Mesenteric fat pad (tissue), 1 donor: ENCODE measurements around the gene GRPEL1. TPM values are rescaled to one million over a fixed set of nuclear protein-coding genes. Genes with fewer than 3 reads are reported as not detected.

Source experiments
- DNase-seq: peaks from one replicate; pipeline ENCODE4 v3.0.0-alpha.2; 2020; ENCODE audit warnings: low spot score
- total RNA-seq: library from RNA; stranded (reverse); fragmentation: NEBNext Ultra II Directional; extraction: Animal tissue kit (Norgen Biotek cat#: 25700); gene quantifications from one replicate; pipeline ENCODE4 v1.2.1, GENCODE V29; 2021
- donor health status: DM: yes; HTN: yes; CAD: no.

Gene GRPEL1
- total RNA-seq, 1 donor from 2014 or later, result 42.8 TPM

DNA sequence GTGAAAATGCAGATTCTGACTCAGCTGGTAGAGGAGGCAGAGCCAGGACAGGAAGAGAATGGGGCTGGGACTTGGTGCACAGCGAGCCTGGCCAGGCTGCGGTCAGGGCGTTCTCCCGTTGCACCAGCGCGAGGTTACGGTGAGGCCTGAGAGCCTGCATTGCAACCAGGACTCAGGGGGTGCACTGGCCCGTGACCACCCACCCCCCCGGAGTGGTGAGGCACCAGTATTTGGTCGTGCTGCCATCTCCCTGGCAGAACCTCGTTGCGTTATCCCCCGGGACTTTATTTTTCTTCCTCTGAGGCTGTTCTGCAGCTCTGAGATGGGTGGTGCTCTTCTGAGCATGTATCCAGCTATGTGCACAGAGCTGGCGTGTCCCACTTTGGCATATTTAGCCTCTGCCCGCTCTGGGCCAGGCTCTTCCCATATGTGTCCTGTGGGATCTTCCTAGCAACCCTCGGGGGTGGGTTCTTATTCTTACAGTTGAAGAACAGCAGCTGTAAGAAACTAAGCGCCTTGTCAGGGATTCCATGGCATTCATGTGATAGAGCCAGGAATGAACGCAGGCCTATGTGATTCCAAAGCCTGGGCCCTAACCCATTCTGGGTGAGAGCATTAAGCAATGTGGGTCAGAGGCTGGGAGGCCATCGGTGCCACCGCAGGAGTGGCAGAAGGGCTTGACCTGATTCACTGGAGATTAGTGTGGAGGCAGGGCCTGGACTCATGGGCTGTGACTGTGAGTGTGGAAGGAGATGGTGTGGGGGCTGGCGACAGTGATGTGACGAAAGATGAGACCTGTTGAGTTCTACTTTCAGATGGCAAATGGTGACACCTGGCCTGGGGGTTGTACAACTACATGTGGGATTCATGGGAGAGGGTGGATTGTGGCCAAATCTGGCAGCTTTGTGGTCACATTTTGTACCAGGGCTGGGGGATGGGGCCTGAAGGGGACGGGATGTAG lies 21.6 kb downstream of the GRPEL1 start:
- no peak for DNase-seq

- DNase-seq, result no peak
Observed at GRCh38 chr4:7045553-7045952, 22.3 kb downstream of the GRPEL1 start.

DNA sequence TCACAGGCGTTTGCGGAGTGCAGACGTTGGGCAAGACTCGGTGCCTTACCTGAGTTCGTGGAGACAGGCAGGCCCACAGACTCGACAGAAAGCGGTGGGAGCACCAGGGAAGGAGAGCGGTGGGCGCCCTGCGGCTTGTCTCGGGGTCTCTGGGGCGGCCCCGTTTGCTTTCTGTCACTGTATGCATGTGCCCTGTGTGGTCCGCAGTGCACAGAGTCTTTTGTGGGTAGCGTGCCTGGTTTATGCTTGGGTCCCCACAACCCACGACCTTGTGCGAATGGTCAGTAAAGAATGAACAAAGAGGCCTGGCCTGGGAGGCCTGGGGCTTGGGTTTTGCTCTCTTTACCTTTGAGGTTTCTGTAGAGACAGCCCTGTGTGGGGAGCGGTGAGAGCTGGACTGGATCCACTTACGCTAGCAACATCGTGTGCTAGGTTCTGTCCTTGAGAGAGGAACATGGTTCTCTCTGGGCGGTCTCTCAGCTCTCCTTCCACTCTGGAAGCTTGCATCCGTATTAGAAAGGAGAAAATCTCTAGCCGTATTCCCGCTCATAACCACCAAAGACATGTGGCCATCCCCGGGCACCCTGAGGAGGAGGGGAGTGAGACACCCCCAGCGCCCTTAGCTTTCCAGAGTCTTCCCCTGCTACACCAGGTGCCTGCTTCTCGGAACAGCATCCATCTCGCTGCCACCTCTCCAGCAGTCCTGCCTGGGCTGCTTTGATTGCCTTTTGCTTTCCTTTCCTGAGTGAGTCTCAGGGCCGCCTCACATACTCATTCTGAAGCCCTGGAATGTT lies 23.5 kb downstream of the GRPEL1 start:
- DNase-seq, result no peak

GRCh38 chr4:7043284-7044136 lies 24.4 kb downstream of the GRPEL1 start, which contains the start of gene TADA2B:
TADA2B (plus strand) TSS chr4:7043372; CDS start chr4:7043580, 208 bp downstream.
- no peak for DNase-seq

GRCh38 chr4:7042503-7043283 lies 25.2 kb downstream of the GRPEL1 start:
- peak; percentile 99 for DNase-seq

DNA sequence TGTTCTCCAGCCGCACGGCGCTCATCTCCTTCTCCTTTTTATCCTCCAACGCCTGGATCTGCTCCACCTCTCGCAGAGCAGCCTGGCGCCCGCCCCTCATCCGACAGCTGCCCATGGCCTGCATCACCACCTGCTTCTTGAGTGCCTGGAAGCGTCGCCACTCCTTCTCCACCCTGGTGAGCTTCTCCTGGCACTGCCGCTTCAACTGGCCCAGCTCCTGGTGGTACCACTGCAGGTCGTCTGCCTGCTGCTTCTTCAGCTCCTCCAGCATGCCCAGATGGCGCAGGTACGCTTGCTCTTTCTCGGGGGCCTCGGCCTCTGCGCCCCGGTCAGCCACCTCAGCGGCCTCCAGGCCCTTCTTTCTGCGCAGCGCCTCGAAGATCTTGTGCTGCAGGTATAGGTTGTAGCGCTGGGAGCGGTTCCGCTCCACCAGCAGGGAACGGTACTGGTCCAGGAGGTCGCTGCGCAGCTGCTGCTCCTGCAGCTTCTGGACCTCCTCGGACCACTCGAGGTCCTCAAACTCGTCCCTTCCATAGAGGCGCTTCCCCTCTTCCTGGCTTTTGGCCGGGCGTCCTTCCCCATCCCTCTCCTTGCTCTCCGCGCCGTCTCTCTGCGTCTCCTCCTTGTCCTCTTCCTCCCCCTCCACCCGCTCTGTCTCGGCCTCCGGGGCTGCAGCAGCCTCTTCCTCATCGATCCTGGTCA lies 25.9 kb downstream of the GRPEL1 start:
- DNase-seq, result no peak

DNA sequence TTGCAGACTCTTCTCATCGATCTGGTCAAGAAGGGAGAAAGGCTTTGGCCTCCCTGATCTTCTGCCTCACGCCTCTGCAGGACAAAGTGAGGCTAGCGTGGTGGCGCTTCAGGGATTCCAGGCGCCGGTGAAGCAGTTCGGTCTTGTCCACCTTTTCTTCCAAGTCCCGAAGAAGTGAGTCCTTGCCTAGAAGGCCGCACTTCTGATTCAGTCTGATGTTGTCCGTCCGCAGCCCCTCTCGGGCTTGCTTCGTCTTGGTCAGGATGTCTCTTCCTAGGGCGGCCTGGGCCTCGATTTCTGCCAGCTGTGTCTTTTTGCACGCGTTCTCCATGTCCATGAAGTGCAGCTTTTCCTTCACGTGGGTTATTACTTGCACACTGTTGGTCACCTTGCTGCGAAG lies 26.6 kb downstream of the GRPEL1 start:
- no peak for DNase-seq

GRCh38 chr4:7040765-7041164 lies 27.1 kb downstream of the GRPEL1 start:
- no peak for DNase-seq

DNA sequence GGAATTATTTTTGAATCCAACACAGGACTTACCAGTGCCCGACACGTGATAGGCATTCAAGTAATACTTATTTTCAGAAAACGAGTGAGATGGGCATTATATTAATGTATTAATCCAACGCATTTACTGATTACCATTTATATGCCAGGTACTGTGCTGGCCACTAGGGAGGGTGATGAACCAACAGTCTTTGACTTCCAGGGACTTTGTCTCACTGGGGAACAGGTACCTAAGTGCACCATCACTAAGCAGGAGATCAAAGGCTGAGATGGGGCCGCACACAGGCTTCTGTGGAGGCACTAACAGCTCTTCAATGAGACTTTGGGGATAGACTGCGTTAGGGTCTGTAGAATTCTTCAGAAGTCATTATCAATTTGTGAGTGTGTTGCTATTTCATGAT lies 30.4 kb downstream of the GRPEL1 start:
- no peak for DNase-seq

DNA sequence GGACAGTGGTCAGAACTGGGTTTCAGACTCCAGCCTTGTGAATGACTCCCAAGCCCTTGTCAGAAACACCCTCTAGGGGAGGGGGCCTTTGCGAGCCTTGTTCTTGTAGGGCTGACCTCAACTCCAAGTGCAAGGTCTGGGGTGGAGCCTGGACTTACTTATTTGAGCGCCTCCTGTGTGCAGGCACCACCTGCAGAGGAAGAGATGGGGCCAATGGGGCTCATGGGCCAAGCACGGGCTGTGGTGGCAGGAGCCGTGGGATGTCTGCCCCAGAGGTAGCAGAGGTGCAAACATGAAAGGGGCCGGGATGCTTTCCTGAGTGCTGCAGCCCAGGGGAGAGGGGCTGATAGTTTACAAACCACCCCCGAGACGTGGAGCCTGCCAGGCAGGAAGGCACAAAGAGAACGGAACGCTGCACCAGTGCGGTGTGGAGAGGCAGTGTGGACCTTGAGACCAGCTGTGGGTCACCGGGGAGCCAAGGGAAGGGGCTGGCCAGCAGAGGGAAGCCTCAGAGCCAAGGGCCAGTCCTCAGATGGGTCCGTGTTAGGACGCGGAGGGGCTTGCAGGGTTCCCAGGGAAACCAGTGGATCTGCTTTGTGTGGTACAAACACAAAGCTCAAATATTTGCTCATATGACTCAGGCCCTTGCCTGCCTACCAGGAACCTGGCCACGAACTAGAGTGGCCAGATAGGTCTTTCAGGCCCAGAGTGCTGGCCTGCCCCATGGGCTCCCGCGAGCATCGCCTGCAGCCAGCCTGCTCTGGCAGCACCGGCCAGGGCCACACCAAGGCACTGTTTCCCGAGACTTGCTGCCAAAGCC lies 33.4 kb downstream of the GRPEL1 start:
- no peak for DNase-seq

GRCh38 chr4:7032596-7032995 lies 35.3 kb downstream of the GRPEL1 start:
- DNase-seq, result no peak

GRCh38 chr4:7031558-7032449 lies 36.1 kb downstream of the GRPEL1 start:
- no peak for DNase-seq

GRCh38 chr4:7030856-7031255 lies 37.0 kb downstream of the GRPEL1 start:
- DNase-seq, result no peak

- no peak for DNase-seq
Observed at GRCh38 chr4:7029921-7030320, 37.9 kb downstream of the GRPEL1 start.

GRCh38 chr4:7029212-7029611 lies 38.7 kb downstream of the GRPEL1 start:
- no peak for DNase-seq

DNA sequence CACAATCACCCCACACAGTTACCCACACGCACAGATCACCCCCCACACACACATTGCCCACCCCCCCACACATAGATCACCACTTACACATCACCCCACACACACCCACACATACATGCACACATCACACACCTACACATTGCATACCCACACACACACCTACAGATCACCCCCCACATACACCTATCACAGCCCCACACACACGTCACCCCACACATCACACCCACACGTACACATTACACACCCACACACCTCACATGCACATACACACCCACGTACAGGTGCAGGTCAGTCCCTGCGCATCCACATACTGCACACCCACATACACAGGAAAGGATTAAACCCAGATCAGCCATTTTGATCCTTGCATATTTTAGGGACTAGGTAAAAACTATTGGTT lies 40.0 kb downstream of the GRPEL1 start:
- DNase-seq, result no peak

DNA sequence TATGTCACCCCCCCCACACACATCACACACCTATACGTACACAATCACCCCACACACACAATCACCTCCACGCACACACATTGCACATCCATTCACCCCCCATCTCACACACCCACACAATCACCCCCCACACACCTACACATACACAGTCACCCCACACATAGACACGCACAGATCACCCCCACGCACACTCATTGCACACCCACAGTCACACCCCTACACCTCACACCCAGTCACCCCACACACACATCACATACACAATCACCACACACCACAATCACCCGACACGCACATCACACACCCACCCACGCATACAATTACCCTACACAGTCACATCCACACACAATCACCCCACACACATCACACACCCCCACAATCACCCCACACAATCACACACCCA lies 40.6 kb downstream of the GRPEL1 start:
- DNase-seq, result no peak

GRCh38 chr4:7026107-7026506 lies 41.8 kb downstream of the GRPEL1 start:
- DNase-seq, result no peak
